NCI-H2196 (cell line): Measurements from ENCODE around the gene XYLT1.

Experiments
- DNase-seq: peaks from one replicate; lab custom pipeline; 2025; ENCODE audit not compliant: unreplicated experiment; lab: John Stamatoyannopoulos, UW

Gene XYLT1

DNA sequence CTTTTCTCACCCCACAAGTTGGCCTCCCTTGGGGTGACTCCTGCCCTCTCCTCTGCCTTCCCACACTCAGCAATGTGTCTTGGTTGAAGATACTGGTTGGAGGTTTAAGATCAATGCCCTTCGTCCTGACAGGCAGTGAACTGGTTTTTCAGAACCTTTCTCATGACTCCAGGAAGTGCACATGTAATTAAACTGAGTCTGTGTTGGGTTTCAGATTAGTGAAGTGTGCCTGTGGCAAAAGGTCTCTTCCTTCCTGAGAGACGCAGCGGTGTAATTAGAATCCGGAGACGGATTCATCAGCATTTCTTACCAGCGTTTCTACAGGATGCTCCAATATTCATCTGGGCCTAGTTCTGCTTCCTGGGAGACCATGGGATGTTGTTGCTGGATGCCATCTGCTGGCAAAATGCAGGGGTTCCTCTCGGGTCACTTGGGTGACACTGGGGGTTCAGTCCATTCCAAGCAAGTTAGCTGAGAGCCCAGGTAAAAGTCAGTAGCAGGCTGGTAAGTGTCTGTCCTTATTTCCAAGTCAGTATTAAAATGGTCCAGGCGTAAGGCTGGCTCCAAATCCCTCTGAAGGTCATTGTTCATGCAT lies 233.3 kb downstream of the XYLT1 start:
- no peak for DNase-seq

DNA sequence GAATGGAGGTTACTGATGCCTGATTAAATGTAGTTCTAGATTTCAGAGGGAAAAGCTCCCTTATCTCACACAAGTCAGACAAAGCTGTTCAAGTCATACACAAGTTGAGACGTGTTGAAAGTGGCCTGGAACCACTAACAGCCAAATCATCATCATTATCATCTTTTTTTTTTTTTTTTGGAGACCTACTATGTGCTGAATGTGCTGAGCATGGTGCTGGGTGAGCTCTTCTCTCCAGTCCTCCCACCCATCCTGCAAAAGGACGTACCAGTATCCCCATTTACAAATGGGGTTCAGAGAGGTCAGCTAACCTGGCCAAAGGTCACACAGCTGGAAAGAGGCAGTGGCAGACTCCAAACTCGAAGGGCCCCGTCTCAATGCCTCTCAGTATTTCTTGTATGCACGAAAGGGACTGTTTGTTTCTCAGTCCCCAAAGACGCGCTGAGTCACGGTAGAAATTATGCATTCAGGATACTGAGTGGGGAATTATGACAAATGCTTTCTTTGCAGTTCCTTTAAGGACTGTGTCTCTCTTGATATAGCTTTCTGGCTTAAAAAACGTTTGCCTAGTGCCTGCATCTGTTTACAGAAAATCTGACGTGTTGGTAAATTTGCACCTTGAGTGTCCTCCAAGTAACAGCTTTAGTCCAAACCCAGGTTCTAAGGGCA lies 235.5 kb downstream of the XYLT1 start:
- DNase-seq, result no peak

GRCh38 chr16:17233318-17234002 lies 237.3 kb downstream of the XYLT1 start:
- DNase-seq, result no peak

DNA sequence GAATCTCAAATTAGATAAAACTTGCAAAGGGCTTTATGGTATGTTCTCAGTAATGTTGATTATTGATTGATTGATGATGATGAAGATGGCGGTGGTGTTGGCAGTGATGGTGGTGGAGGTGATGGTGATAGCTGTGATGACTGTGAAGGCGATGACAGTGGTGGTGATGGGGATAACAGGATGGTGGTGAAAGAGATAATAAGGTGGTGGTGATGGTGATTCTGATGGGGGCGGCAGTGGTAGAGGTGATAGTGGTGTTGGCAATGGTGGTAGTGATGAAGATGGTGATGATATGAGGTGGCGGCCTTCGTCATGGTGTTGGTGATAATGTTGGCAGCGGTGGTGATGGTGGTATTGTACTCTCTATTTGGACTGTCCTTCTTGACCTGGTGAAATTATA lies 238.3 kb downstream of the XYLT1 start:
- no peak for DNase-seq

- DNase-seq, result no peak
These were observed 238.8 kb downstream of the XYLT1 start for GRCh38 chr16:17231972-17232371.

DNA sequence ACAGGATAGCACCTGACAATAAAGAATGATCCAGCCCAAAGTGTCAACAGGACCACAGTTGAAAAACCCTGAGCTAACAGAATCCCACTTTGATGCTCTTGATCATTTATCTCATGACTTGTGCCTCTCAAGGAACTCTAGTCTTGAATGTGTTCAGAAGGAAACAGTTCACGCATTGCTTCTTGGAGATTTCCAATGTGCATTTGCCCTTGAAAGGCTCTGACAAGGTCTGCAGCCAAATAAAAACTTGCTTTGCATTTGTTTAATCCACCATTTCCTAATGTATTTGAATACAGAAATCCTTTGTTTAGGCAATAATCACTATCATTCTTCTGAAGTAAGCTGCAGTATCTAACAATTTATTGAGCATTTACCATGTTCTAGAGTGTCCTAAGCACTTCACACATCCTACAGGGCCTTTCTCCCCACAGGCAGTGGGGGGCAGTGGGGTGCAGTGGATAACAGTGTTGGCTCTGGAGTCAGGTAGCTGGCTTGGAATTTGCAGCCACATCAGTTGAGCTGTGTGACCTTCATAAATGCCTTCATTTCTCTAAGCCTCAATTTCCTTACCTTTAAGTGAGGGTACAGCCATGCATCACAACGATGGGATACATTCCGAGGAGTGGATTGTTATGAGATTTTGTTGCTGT lies 239.7 kb downstream of the XYLT1 start:
- no peak for DNase-seq

DNA sequence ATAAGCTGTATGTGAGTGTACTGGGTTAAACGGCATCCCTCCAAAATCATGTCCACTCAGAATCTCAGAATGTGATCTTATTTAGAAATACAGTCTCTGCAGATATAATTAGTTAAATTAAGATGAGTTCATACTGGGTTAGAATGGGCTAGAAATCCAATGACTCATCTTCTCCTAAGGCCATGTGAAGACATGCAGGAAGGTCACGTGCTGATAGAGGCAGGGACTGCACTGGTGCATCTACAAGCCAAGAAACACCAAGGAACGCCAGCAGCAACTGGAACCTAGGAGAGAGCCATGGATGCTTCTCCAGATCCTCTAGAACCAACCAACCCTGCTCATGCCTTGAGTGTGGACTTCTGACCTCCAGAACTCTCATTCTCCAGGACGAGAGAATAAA lies 241.0 kb downstream of the XYLT1 start:
- no peak for DNase-seq

DNA sequence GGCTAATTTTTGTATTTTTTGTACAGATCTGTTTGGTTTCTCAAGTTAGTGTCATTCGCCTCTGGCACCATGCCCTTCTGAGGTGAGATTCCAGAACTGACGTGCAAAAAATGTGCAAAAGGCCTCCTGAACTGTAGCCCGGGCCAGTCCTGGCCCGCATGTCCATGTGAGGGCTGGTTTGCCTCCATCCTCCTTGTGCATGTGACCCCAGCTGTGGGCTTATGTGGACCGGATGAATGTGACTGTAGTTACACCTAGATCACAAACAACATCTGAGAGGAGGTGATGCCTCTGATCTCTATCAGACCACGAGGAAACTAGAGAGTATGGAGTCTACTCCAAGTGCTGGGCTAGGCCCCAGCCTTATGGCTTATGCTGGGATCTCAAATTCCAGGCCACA lies 241.6 kb downstream of the XYLT1 start:
- no peak for DNase-seq

DNA sequence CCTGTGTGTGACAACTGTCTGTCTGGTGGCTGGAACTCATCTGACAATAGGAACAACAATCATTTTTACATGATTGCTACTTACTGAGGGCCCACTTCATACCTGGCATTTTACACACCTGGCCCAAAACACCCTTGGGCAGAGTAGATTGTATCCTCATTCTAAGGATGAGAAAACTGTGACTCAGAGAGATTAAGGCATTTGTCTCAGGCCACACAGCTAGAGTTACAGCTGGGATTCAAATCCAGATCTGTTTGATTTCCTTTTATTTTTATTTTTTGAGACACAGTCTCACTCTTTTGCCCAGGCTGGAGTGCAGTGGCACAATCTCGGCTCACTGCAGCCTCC lies 242.1 kb downstream of the XYLT1 start:
- DNase-seq, result no peak

GRCh38 chr16:17228048-17228707 lies 242.6 kb downstream of the XYLT1 start:
- DNase-seq, result no peak

GRCh38 chr16:17227278-17227677 lies 243.5 kb downstream of the XYLT1 start:
- no peak for DNase-seq

DNA sequence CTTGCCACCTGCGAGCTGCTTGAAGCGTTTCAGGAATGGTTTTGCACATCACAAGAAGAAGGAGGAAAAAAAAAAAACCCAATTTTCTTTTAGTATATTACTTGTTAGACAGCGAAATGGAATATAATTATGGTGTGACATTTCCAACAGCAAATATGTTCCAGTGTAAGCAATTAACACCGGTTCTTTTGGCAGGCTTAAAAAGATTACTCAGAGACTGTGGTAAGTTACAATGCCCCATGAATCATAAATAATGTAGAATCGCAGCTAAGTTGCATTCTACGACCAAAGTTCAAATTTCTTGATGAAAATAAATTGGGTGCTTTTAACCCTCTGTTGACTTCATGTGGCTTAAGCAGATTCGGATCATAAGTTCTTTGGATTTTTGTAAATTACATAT lies 245.2 kb downstream of the XYLT1 start:
- DNase-seq, result peak; percentile 11

DNA sequence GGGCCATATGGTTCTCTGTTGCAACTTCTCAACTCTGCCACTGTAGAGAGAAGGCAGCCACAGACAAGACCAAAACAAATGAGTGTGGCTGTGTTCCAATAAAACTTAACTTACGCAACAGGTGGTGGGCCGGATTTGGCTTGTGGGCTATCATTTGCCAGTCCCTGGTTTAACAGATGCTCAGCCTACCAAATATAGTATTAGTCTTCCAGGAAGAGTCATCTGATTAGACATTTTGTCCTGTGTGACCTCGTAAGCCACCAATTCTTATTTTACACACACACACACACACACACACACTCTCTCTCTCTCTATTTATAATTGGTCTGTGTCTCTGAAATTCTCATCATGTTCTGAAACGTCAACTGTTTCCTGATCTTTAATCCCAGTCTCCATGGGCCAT lies 245.9 kb downstream of the XYLT1 start:
- DNase-seq, result peak; percentile 69

DNA sequence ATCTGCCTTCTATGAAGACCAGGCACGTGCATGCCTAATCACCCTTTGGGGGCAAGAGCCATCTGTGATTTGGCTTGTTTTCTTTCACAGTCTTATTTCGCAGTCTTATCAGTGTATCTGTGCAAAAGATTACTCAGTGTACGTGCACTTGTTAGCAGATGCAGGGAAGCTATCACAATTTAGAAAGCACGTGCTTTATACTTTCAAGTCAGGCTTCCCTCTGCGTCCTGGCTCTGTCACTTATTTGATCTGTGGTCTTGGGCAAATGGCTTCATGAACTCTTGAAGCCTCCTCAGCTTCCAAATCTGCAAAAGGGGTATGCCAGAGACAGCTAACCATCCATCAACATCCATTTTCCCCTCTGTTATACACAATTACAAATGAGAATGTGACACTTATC lies 246.4 kb downstream of the XYLT1 start:
- no peak for DNase-seq

GRCh38 chr16:17223576-17223975 lies 247.2 kb downstream of the XYLT1 start:
- no peak for DNase-seq

GRCh38 chr16:17222871-17223401 lies 247.8 kb downstream of the XYLT1 start:
- no peak for DNase-seq

DNA sequence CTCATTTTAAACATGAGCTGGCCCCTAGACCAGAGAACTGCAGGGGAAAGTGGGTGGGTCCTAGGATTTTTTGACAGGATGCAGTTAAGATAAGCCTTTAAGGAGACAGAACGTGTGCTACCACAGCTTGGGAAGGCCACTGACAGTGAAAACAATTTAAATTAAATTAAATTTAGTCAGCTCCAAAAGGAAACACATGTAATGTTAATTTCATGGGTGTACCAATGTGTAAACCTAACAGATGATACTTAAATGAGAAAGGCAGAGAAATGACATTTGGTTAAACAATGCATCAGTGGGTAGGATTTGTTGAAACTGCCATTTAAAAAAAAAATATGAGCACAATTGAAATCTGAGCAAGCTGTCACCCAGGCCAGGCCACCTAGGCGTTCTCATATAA lies 250.8 kb downstream of the XYLT1 start:
- DNase-seq, result no peak

DNA sequence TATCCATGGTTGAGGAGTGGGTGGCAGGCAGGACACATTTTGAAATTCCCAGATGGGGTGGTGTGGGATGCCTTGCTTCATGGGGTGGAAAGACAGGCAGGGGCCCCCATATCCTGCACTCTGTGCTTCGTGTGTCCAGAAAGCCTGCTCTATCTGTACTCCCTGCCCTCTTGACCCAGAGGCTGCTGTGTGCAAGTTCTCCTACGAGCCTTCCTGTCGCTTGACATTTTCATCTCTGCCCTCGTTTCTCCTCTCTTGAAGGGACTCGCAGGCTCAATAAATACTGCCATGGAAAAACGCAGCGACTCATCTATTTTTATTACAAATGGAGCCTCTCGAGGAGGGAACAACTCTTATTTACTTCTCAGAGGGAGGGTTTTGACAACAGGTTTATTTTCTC lies 254.8 kb downstream of the XYLT1 start:
- no peak for DNase-seq

DNA sequence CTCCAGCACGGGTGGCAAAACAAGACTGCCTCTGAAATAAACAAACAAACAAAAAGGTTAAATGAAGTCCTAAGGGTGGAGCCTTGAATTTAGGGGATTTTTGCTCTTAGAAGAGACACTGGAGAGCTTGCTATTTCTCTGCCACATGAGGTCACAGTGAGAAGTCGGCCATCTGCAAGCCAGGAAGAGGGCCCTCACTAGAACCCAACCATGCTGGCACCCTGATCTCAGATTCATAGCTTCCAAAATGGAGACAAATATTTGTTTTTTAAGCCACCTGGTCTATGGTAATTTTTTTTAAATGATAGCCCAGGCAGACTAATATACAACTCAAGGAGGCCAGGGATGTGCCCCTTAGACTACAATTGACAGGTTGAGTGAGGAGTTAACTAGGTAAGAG lies 255.5 kb downstream of the XYLT1 start:
- DNase-seq, result no peak

GRCh38 chr16:17213974-17214373 lies 256.8 kb downstream of the XYLT1 start:
- DNase-seq, result no peak

GRCh38 chr16:17213025-17213424 lies 257.7 kb downstream of the XYLT1 start:
- DNase-seq, result no peak
